AG04449 (cell line): ENCODE data around the gene KCNF1.

ENCODE experiments used
- CTCF ChIA-PET: fragments of 350-600 bp; formaldehyde crosslinking; extraction: SDS; loops from one replicate; lab custom pipeline; 2021; ENCODE audit warnings: antibody characterized with exemption; lab: Yijun Ruan, JAX
- POLR2A ChIA-PET: fragments of 400-600, 350-600 bp; formaldehyde crosslinking; extraction: SDS; loops from one replicate; lab custom pipeline; 2020; ENCODE audit warnings: antibody characterized with exemption, inconsistent platforms; lab: Yijun Ruan, JAX
- DNase-seq: peaks from one replicate; pipeline ENCODE4 v3.0.0-alpha.2; 2010; ENCODE audit warnings: low read depth, low spot score
- H3K4me3 ChIP-seq: 2 replicates; pipeline ENCODE4 v1.5.1; 2011; ENCODE audit warnings: low read depth, mild to moderate bottlenecking, control low read depth, low read length
- CTCF ChIP-seq: IDR thresholded peaks from one replicate; pipeline ENCODE4 v1.5.1; 2011; ENCODE audit warnings: mild to moderate bottlenecking, moderate library complexity, low read length, control low read depth, inconsistent platforms; ENCODE audit not compliant: insufficient read depth; ENCODE audit errors: missing control alignments

The KCNF1 gene

GRCh38 chr2:10918661-10919409 is 7.1 kb downstream of the KCNF1 start:
- DNase-seq, result no peak
- TF ChIP-seq CTCF, result no peak
- ChIA-PET POLR2A (no interaction called here), CTCF (no interaction called here)
- H3K4me3 ChIP-seq, result no peak overlapping the region

- POLR2A ChIA-PET, result no interaction called here
These were observed 7.7 kb downstream of the KCNF1 start for GRCh38 chr2:10919410-10919770.

GRCh38 chr2:10919771-10920621 is 8.3 kb downstream of the KCNF1 start:
- TF ChIP-seq CTCF, result no peak
- H3K4me3 ChIP-seq, result no peak overlapping the region
- no peak for DNase-seq
- ChIA-PET POLR2A (no interaction called here), CTCF (interaction anchor here (1.3 to 2.2 kb wide), 2 partner anchors 7 to 88 kb away, joined by 3 to 5 read pairs; no protein-coding TSS in a partner anchor)

More at GRCh38 chr2:10919410-10919770, 7.7 kb downstream of the KCNF1 start:
- TF ChIP-seq CTCF, result no peak
- CTCF ChIA-PET, result no interaction called here
- no peak overlapping the region for H3K4me3 ChIP-seq
- DNase-seq, result no peak

GRCh38 chr2:10920764-10921388 is 9.1 kb downstream of the KCNF1 start:
- ChIA-PET POLR2A (no interaction called here), CTCF (interaction anchor here (1.0 to 2.2 kb wide), 6 partner anchors 8 to 203 kb away, joined by 3 to 5 read pairs (median 3); partner anchors contain the start of gene KCNF1)
- no peak for TF ChIP-seq CTCF

GRCh38 chr2:10921525-10921924 is 9.8 kb downstream of the KCNF1 start:
- POLR2A ChIA-PET, result no interaction called here
- no peak overlapping the region for H3K4me3 ChIP-seq
- CTCF ChIA-PET, result interaction anchor here (1.0 to 2.2 kb wide), 6 partner anchors 9 to 203 kb away, joined by 3 to 5 read pairs (median 3); partner anchors contain the start of gene KCNF1
- no peak for DNase-seq
- TF ChIP-seq CTCF, result no peak

More at GRCh38 chr2:10920764-10921388, 9.1 kb downstream of the KCNF1 start:
- no peak for DNase-seq
- no peak overlapping the region for H3K4me3 ChIP-seq
